Hematopoietic multipotent progenitor cell treated with erythropoietin and hydrocortisone succinate and interleukin-3 and kit ligand, for 8 days (in vitro differentiated cells): Measurements from ENCODE around the gene HOXD13.

Experiments
- DNase-seq: peaks from one replicate; pipeline ENCODE4 v3.0.0-alpha.2; 2015

HOXD13 gene

GRCh38 chr2:176107731-176108181 lies 15.2 kb downstream of the HOXD13 start:
- no peak for DNase-seq

- no peak for DNase-seq
Observed at GRCh38 chr2:176109192-176109901, 16.8 kb downstream of the HOXD13 start.

GRCh38 chr2:176109946-176110345 lies 17.4 kb downstream of the HOXD13 start:
- no peak for DNase-seq

- no peak for DNase-seq
Observed at GRCh38 chr2:176110415-176111308, 18.1 kb downstream of the HOXD13 start.

- peak; percentile 51 for DNase-seq
Observed at GRCh38 chr2:176111309-176111663, 18.8 kb downstream of the HOXD13 start.

- no peak for DNase-seq
Observed at GRCh38 chr2:176111846-176112374, 19.4 kb downstream of the HOXD13 start.

- DNase-seq: no peak
Observed at GRCh38 chr2:176112375-176113302, 20.1 kb downstream of the HOXD13 start.

GRCh38 chr2:176114120-176114929 lies 21.8 kb downstream of the HOXD13 start:
- no peak for DNase-seq

GRCh38 chr2:176114930-176115625 lies 22.6 kb downstream of the HOXD13 start:
- DNase-seq: no peak

- no peak for DNase-seq
Observed at GRCh38 chr2:176115883-176116813, 23.6 kb downstream of the HOXD13 start, which contains the start of gene HOXD10. Gene HOXD10 (plus strand): TSS chr2:176116778. CDS start chr2:176116834, 56 bp downstream.

- no peak for DNase-seq
Observed at GRCh38 chr2:176117162-176117822, 24.8 kb downstream of the HOXD13 start.

GRCh38 chr2:176117823-176118371 lies 25.4 kb downstream of the HOXD13 start:
- DNase-seq: no peak

GRCh38 chr2:176118601-176119339 lies 26.2 kb downstream of the HOXD13 start:
- DNase-seq: peak; percentile 45

- no peak for DNase-seq
Observed at GRCh38 chr2:176120364-176121189, 28.1 kb downstream of the HOXD13 start.

- no peak for DNase-seq
Observed at GRCh38 chr2:176121190-176122051, 28.9 kb downstream of the HOXD13 start.

- no peak for DNase-seq
Observed at GRCh38 chr2:176122052-176122682, 29.6 kb downstream of the HOXD13 start.
